Gastroesophageal sphincter (tissue), 3 donors: Measurements from ENCODE around the gene ITGB2.

ENCODE experiments used
- CTCF ChIP-seq, 4 experiments: fragments of 200-600 bp in 2 of 4; fragments of 450-650 bp in 2 of 4; sonication (generic) in 1 of 4; IDR thresholded peaks; one replicate each; pipeline ENCODE4 v1.5.1; 2017 to 2019; ENCODE audit warnings: antibody characterized with exemption in 4 of 4, mild to moderate bottlenecking in 2 of 4, moderate library complexity in 2 of 4
- POLR2A ChIP-seq, 2 donors: fragments of 450-650 bp; IDR thresholded peaks; one replicate each; pipeline ENCODE4 v1.6.1; 2017; ENCODE audit warnings: antibody characterized with exemption in 2 of 2, mild to moderate bottlenecking in 2 of 2, moderate library complexity in 1 of 2

GRCh38 chr21:44967082-44968047 lies 46.7 kb upstream of the ITGB2 start:
- TF ChIP-seq CTCF (IDR thresholded peaks at IDR 0.05) (no peak), POLR2A (IDR thresholded peaks at IDR 0.05) (no peak)
